Activated naive CD8-positive, alpha-beta T cell treated with anti-CD3 and anti-CD28 coated beads, Interleukin-2, amount 10 ng/mL, durations not matched to agents 7 days and 5 days (primary cell): Measurements from ENCODE around the gene RTEL1. TPM values are rescaled to one million over a fixed set of nuclear protein-coding genes. Genes with fewer than 3 reads are reported as not detected.
"Not testable (repeated sequence)": the region's sequence is repeated elsewhere in the genome, so short reads cannot be mapped to it uniquely, and the experiment has no call there.

Experiments
- ATAC-seq: fragments of 150-1000 bp; cut with Tn5 transposase; one replicate; pipeline ENCODE4 v1.10.0; 2021; ENCODE audit warnings: low read depth, moderate library complexity
- POLR2A ChIA-PET: fragments of 350-600 bp; sonication (Branson Sonifier 250); formaldehyde crosslinking; loops from one replicate; lab custom pipeline; 2021; ENCODE audit warnings: antibody characterized with exemption; lab: Charles Lee
- DNase-seq: peaks from one replicate; pipeline ENCODE4 v3.0.0; 2021
- H3K27ac Mint-ChIP-seq: one replicate; pipeline ENCODE4 v1.8.0; 2022; ENCODE audit warnings: mild to moderate bottlenecking, mixed read lengths
- H3K27me3 Mint-ChIP-seq: one replicate; pipeline ENCODE4 v1.8.0; 2022; ENCODE audit warnings: mild to moderate bottlenecking, moderate library complexity, mixed read lengths
- H3K36me3 Mint-ChIP-seq: one replicate; pipeline ENCODE4 v1.8.0; 2021; ENCODE audit warnings: mild to moderate bottlenecking, mixed read lengths
- H3K4me1 Mint-ChIP-seq: one replicate; pipeline ENCODE4 v1.8.0; 2021; ENCODE audit warnings: mixed read lengths
- H3K4me3 Mint-ChIP-seq: one replicate; pipeline ENCODE4 v1.8.0; 2022; ENCODE audit warnings: mild to moderate bottlenecking, moderate library complexity, mixed read lengths
- H3K9me3 Mint-ChIP-seq: one replicate; pipeline ENCODE4 v1.8.0; 2021; ENCODE audit warnings: mixed read lengths
- total RNA-seq, 2 experiments: library from RNA; stranded (reverse); gene quantifications; one replicate each; pipeline ENCODE4 v1.2.3, GENCODE V29; 2021

RTEL1 gene, protein sequence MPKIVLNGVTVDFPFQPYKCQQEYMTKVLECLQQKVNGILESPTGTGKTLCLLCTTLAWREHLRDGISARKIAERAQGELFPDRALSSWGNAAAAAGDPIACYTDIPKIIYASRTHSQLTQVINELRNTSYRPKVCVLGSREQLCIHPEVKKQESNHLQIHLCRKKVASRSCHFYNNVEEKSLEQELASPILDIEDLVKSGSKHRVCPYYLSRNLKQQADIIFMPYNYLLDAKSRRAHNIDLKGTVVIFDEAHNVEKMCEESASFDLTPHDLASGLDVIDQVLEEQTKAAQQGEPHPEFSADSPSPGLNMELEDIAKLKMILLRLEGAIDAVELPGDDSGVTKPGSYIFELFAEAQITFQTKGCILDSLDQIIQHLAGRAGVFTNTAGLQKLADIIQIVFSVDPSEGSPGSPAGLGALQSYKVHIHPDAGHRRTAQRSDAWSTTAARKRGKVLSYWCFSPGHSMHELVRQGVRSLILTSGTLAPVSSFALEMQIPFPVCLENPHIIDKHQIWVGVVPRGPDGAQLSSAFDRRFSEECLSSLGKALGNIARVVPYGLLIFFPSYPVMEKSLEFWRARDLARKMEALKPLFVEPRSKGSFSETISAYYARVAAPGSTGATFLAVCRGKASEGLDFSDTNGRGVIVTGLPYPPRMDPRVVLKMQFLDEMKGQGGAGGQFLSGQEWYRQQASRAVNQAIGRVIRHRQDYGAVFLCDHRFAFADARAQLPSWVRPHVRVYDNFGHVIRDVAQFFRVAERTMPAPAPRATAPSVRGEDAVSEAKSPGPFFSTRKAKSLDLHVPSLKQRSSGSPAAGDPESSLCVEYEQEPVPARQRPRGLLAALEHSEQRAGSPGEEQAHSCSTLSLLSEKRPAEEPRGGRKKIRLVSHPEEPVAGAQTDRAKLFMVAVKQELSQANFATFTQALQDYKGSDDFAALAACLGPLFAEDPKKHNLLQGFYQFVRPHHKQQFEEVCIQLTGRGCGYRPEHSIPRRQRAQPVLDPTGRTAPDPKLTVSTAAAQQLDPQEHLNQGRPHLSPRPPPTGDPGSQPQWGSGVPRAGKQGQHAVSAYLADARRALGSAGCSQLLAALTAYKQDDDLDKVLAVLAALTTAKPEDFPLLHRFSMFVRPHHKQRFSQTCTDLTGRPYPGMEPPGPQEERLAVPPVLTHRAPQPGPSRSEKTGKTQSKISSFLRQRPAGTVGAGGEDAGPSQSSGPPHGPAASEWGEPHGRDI (N-terminal part only)
- total RNA-seq, result 10 to 100 TPM; 41.3 to 41.5 TPM

DNA sequence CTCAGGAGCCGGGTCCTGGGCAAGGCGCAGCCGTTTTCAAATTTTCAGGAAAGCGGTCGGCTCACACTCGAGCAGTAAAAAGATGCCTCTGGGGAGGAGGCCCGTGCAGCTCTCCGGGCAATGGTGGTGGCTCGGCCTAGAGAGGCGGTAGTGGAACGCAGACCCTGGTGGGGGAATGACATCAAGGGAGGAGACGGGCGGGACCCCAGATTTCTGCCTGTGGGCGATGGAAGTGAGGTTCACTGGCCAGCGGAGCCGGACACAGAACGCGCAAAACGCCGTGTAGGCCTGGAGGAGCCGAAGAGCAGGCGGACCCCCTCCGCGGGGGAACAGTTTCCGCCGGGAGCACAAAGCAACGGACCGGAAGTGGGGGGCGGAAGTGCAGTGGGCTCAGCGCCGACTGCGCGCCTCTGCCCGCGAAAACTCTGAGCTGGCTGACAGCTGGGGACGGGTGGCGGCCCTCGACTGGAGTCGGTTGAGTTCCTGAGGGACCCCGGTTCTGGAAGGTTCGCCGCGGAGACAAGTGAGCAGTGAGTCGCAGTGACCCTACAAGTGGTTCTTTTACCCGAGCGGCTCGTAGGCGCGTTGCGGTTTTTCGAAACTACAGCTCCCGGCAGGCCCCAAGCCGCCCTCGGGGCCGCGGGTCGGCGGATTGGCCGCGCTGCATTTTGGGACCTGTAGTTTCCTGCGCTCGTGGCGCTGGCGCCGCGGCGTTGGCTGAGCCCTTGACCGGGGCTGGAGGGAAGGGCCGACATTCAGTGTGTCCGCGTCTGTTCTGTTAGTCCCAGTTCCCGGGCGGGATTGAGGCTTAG, at the start of gene RTEL1:
TSS of gene RTEL1 (plus strand) at position 376 of the 812 bp plus-strand sequence. CDS start 1,091 bp downstream, outside the sequence.
- POLR2A ChIA-PET, result interaction anchor here (0.6 to 2.0 kb wide), 22 partner anchors 16 to 420 kb away, joined by 3 to 16 read pairs (median 4); partner anchors contain the start of genes ARFRP1, GMEB2, HELZ2 and PPDPF
- H3K27me3 Mint-ChIP-seq, result no peaks in the 10 kb centered on the region

DNA sequence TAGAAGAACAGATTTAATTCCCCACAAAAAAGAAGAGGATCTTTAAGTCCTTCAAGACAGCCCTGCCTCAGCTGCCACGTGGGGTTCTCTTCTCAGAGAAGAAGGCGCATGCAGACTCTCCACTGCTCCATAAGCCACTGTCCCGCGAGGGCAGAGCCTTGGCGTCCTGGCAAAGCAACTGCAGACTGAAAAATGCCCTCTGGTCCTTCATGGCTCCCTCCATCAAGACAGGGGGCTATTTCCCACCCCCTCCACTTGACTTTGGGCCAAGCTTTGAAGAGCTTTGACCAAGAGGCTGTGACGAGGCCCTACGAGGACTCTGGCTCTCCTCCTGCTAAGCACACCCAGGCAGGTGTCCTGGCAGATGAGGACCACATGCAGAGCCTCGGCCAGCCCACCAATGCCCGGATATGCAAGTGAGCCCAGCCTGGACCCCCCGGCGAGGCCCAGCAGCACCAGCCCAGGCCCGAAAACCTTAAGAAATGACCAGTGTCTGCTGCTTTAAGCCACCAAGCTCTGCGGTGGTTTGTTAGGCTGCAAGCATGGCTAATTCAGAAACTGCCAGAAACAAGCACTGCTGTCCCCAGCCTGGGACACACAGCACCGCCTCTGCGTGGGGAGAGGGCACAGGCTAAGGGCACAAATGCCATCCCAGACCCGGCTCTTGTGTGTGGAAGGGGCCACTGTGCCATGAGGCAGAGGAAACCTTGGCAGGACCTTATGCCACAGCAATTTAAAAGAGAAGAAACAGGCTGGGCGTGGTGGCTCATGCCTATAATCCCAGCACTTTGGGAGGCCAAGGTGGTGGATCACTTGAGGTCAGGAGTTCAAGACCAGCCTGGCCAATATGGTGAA, 47.3 kb upstream of the RTEL1 start:
- Mint-ChIP-seq H3K27me3 (no peaks in the 10 kb centered on the region), H3K27ac (no peak overlapping the region), H3K9me3 (no peaks in the 10 kb centered on the region), H3K4me1 (no peaks in the 10 kb centered on the region), H3K36me3 (peaks cover 18% of the 10 kb centered on the region), H3K4me3 (no peak overlapping the region)
- POLR2A ChIA-PET, result no interaction called here
- no peak for DNase-seq
- no peak for ATAC-seq

More for the DNA sequence above, at the start of gene RTEL1:
- DNase-seq (peak; percentile 97), ATAC-seq (peak; percentile 82)
- H3K4me1 Mint-ChIP-seq, result peaks cover 17% of the 10 kb centered on the region
- peaks cover 1% of the 10 kb centered on the region for H3K36me3 Mint-ChIP-seq
- peak within 1 kb of the TSS; percentile 95 for H3K4me3 Mint-ChIP-seq
- no peaks in the 10 kb centered on the region for H3K9me3 Mint-ChIP-seq
- peak within 1 kb of the TSS; percentile 92 for H3K27ac Mint-ChIP-seq

DNA sequence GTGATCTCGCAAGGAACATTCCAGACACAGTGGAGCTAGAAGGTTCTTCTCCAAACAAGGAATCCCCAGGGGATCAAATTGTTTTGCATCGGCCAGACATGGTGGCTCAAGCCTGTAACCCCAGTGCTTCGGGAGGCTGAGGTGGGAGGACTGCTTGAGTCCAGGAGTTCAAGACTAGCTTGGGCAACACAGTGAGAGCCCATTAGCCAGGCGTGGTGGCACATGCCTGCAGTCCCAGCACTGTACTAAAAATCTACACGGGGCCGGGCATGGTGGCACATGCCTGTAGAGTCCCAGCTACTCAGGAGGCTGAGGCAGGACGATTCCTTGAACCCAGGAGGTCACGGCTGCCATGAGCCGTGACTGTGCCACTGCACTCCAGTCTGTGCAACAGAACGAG, 46.5 kb upstream of the RTEL1 start:
- Mint-ChIP-seq H3K27ac (no peak overlapping the region), H3K27me3 (no peaks in the 10 kb centered on the region), H3K4me3 (no peak overlapping the region), H3K36me3 (peaks cover 15% of the 10 kb centered on the region), H3K4me1 (no peaks in the 10 kb centered on the region), H3K9me3 (no peaks in the 10 kb centered on the region)
- no peak for ATAC-seq
- POLR2A ChIA-PET, result no interaction called here
- DNase-seq, result no peak

DNA sequence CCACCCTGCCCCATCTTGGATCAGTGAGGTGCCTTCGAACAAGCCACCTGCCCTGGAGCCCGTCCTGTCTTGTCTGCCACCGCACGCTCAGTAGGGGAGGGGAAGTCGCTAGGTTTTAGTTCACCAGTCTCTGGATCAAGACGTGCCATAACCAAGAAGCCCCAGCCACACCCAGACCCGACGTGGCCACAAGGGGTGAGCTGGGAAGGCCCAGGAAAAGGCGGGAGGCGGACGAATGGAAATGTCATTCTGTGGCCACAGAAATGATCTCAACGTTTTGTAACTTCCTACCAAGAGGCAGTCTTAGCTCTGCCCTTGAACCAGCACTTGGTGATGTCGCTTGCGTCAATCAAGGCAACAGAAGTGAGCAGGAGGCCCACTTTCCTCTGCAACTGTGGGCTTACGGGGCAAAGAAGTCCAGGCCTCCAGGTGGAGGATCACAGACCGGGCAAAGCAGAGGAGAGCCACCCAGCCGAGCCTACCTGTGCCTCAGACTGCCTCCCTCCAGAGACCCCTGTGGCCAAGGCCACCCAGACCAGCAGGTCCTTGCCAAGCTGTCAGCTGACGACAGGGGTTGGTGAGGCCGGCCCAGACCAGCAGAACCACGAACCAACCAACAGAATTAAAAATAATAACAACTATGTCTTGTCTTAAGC, 45.7 kb upstream of the RTEL1 start:
- H3K27ac Mint-ChIP-seq, result no peak overlapping the region
- POLR2A ChIA-PET, result no interaction called here
- no peak overlapping the region for H3K4me3 Mint-ChIP-seq
- H3K4me1 Mint-ChIP-seq, result no peaks in the 10 kb centered on the region
- H3K27me3 Mint-ChIP-seq, result no peaks in the 10 kb centered on the region
- ATAC-seq (no peak), DNase-seq (no peak)
- peaks cover 16% of the 10 kb centered on the region for H3K36me3 Mint-ChIP-seq
- no peaks in the 10 kb centered on the region for H3K9me3 Mint-ChIP-seq

DNA sequence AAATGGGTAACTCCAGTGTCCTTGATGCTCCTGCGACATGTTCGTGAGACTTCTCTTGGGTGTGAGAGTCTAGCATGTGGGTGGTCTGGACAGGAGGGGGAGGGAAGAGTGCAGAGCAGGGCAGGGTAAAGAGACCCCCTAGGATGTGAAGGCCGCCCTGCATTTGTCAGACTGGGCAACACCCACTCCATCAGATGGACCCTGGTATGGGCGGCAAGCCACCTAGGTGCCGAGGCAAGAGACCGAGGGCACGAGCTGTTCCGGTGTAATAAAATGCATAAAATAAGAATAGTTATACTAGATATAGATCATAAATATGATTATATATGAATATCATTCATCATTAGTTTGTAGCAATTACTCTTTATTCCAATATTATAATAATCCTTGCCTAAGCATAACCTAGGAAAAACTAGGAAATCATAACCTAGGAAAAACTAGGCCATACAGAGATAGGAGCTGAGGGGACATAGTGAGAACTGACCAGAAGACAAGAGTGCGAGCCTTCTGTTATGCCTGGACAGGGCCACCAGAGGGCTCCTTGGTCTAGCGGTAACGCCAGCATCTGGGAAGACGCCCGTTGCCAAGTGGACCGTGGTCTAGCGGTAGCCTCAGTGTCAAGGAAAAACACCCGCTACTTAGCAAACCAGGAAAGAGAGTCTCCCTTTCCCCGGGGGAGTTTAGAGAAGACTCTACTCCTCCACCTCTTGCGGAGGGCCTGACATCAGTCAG, 44.1 kb upstream of the RTEL1 start:
- H3K27ac Mint-ChIP-seq, H3K27me3 Mint-ChIP-seq, POLR2A ChIA-PET, H3K9me3 Mint-ChIP-seq, H3K4me3 Mint-ChIP-seq, H3K4me1 Mint-ChIP-seq, ATAC-seq, DNase-seq: not testable (repeated sequence)
- peaks cover 22% of the 10 kb centered on the region for H3K36me3 Mint-ChIP-seq

DNA sequence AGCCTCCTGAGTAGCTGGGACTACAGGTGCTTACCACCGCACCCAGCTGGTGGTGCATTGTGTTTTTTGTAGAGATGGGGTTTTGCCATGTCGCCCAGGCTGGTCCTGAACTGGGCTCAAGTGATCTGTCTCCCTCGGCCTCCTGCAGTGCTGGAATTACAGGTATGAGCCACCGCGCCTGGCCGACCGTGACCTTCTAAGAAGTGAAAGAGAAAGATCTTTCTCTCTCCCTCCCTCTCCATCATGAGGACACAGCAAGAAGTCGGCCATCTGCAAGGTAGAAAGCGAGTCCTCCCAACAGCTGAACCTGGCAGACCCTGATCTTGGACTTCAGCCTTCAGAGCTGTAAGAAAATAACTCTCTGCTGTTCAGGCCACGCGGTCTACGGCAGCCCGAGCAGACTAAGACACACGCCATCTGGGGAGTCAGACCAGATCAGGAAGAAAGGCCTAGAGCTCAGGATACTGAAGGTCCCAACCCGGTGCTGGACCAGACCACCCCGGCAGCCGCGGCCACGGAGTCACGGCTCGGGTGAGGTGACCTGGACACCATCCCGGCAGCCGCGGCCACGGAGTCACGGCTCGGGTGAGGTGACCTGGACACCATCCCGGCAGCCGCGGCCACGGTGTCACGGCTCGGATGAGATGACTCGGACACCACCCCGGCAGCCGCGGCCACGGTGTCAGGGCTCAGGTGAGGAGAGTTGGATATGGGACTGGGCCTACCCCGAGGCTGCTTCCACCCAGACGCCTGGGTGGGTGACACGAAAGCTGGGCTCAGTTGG, 40.8 kb upstream of the RTEL1 start:
- no peak overlapping the region for H3K4me3 Mint-ChIP-seq
- peaks cover 19% of the 10 kb centered on the region for H3K36me3 Mint-ChIP-seq
- peaks cover 1% of the 10 kb centered on the region for H3K4me1 Mint-ChIP-seq
- H3K27me3 Mint-ChIP-seq, result no peaks in the 10 kb centered on the region
- H3K9me3 Mint-ChIP-seq, result no peaks in the 10 kb centered on the region
- ATAC-seq, result no peak
- DNase-seq, result no peak
- POLR2A ChIA-PET, result interaction anchor here (0.7 to 0.9 kb wide), 2 partner anchors 21 to 43 kb away, joined by 3 read pairs; partner anchors contain the start of gene HELZ2
- H3K27ac Mint-ChIP-seq, result no peak overlapping the region

DNA sequence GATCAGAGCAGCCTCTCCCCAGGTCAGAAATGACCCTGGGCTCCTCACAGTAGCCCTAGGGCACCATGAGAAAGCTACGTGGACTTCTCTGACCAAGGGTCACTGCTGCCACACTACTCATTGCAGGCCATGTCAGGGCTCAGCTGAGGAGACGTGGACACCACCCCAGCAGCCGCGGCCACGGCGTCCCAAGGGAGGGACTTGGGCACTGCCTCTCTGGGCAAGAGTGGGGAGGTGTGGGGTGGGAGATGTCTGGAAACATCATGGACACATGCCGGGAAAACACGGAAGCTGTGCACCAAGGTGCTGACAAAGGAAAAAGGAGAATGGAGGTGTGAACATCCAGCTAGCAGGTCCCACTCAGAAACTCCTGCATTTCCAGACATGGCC, 40.2 kb upstream of the RTEL1 start:
- H3K9me3 Mint-ChIP-seq, result no peaks in the 10 kb centered on the region
- H3K4me1 Mint-ChIP-seq, result peaks cover 4% of the 10 kb centered on the region
- H3K4me3 Mint-ChIP-seq, result no peak overlapping the region
- no peaks in the 10 kb centered on the region for H3K27me3 Mint-ChIP-seq
- no peak overlapping the region for H3K27ac Mint-ChIP-seq
- peaks cover 24% of the 10 kb centered on the region for H3K36me3 Mint-ChIP-seq
- POLR2A ChIA-PET, result interaction anchor here (0.9 to 1.1 kb wide), 2 partner anchors 10 to 44 kb away, joined by 3 read pairs; partner anchors contain the start of gene HELZ2
- no peak for DNase-seq
- ATAC-seq, result no peak

DNA sequence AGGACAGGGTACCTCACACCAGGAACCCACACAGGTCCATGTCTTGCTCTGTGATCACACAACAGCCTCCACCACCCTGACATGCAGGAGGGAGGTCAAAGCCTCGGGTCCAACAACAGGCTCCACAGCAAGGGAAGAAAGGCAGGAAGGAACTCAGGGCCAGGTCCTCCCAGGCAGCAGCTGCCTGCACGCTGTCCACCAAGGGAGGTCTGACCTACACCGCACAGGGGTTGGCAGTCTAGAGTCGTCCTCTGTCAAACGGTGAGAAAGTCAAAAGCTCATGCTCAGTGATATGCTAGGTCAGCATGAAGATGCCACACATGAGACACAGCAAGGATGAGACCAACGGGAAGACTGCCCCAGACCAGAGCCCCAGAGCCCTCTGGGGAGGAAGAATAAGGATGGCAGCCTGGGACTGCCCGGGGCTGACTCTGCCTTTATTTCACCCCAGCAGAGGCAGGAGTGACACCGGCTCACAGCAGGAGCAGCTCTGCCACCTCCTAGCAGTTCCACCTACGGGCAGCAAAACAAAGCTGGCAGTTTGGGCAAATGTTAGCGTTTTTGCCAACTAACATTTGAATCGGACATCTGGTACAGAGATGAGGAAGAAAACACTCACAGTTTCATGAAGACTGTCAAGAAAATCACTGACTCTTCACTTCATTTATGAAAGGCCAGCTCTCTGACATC, 39.7 kb upstream of the RTEL1 start:
- Mint-ChIP-seq H3K9me3 (no peaks in the 10 kb centered on the region), H3K27ac (no peak overlapping the region), H3K4me1 (peaks cover 5% of the 10 kb centered on the region), H3K27me3 (no peaks in the 10 kb centered on the region), H3K36me3 (peaks cover 24% of the 10 kb centered on the region), H3K4me3 (no peak overlapping the region)
- DNase-seq, result no peak
- no peak for ATAC-seq
- POLR2A ChIA-PET, result interaction anchor here (0.9 to 1.1 kb wide), 3 partner anchors 9 to 44 kb away, joined by 3 read pairs; partner anchors contain the start of genes HELZ2 and RTEL1

DNA sequence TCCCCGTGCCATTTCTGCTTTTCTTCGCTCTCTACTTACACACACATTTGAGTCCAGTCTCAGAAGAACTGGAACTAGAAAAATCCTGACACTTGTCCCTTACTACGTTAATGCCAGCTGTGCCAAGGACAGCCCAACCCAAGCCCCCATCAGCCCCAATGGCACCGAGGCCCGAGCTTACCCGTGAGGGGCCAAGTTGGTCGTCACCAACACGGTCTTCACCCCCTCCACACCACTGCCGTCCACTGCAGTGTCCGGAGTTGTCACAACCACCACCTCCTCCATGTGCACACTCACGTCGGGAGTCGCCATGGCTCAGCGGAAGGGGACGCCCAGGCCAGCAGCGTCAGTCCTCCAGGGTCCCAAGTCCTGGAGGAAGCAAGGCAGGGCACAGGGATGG, 39.0 kb upstream of the RTEL1 start:
- ATAC-seq, result no peak
- Mint-ChIP-seq H3K27me3 (no peaks in the 10 kb centered on the region), H3K4me1 (peaks cover 5% of the 10 kb centered on the region), H3K27ac (no peak overlapping the region), H3K4me3 (no peak overlapping the region), H3K9me3 (no peaks in the 10 kb centered on the region), H3K36me3 (peaks cover 22% of the 10 kb centered on the region)
- POLR2A ChIA-PET, result interaction anchor here (1.1 kb wide), 1 partner anchor 39 kb away, joined by 3 read pairs; the partner anchor contains the start of gene RTEL1
- no peak for DNase-seq

DNA sequence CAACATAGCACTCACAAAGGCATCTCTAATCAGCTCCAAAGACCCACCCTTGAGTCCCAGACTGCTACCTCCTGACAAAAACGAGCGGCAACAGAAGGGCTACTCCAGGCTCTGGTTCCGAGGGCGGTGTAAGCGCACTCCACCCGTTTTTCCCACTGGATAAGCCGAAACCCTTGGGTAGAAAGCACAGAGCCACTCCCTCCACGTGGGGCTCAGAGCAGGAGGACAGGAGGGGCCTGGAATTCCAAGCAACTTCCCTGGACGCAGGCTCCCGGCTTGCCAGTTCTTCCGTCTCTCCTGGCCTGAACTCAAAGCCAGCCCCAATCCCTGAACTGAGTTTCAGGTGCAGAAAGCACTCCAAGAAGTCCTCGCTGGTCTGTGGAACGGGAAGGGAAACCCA, 38.6 kb upstream of the RTEL1 start:
- Mint-ChIP-seq H3K36me3 (peaks cover 22% of the 10 kb centered on the region), H3K27me3 (no peaks in the 10 kb centered on the region)
- POLR2A ChIA-PET, result no interaction called here

More for the DNA sequence above, 38.6 kb upstream of the RTEL1 start:
- Mint-ChIP-seq H3K4me3 (no peak overlapping the region), H3K9me3 (no peaks in the 10 kb centered on the region), H3K27ac (no peak overlapping the region), H3K4me1 (peaks cover 7% of the 10 kb centered on the region)
- ATAC-seq (no peak), DNase-seq (no peak)
